Measurements from ENCODE around the gene ARID1B.

Gene ARID1B

GRCh38 chr6:157090736-157091135 lies 313.6 kb downstream of the ARID1B start:
- no peak for DNase-seq

- DNase-seq = no peak
These were observed 314.1 kb downstream of the ARID1B start for GRCh38 chr6:157091243-157091642.

GRCh38 chr6:157091856-157092460 lies 314.8 kb downstream of the ARID1B start:
- no peak for DNase-seq

- no peak for DNase-seq
These were observed 315.6 kb downstream of the ARID1B start for GRCh38 chr6:157092736-157093135.

- no peak for DNase-seq
These were observed 316.4 kb downstream of the ARID1B start for GRCh38 chr6:157093536-157093935.

GRCh38 chr6:157094038-157094437 lies 316.9 kb downstream of the ARID1B start:
- DNase-seq = no peak

GRCh38 chr6:157095084-157095483 lies 317.9 kb downstream of the ARID1B start:
- DNase-seq = no peak

GRCh38 chr6:157095569-157095968 lies 318.4 kb downstream of the ARID1B start:
- no peak for DNase-seq

- DNase-seq = no peak
These were observed 318.9 kb downstream of the ARID1B start for GRCh38 chr6:157096105-157096504.

GRCh38 chr6:157096522-157096921 lies 319.3 kb downstream of the ARID1B start:
- no peak for DNase-seq

- no peak for DNase-seq
These were observed 320.2 kb downstream of the ARID1B start for GRCh38 chr6:157097255-157097955.

GRCh38 chr6:157098999-157099398 lies 321.8 kb downstream of the ARID1B start:
- no peak for DNase-seq

GRCh38 chr6:157099912-157100593 lies 322.9 kb downstream of the ARID1B start:
- no peak for DNase-seq

- DNase-seq = no peak
These were observed 324.0 kb downstream of the ARID1B start for GRCh38 chr6:157101166-157101565.

- no peak for DNase-seq
These were observed 327.6 kb downstream of the ARID1B start for GRCh38 chr6:157104803-157105202.

- peak; percentile 62 for DNase-seq
These were observed 329.3 kb downstream of the ARID1B start for GRCh38 chr6:157106487-157106886.

GRCh38 chr6:157107571-157107914 lies 330.4 kb downstream of the ARID1B start:
- DNase-seq = no peak

GRCh38 chr6:157107915-157108651 lies 330.9 kb downstream of the ARID1B start:
- DNase-seq = peak; percentile 82

GRCh38 chr6:157108923-157109322 lies 331.7 kb downstream of the ARID1B start:
- no peak for DNase-seq

GRCh38 chr6:157110607-157111006 lies 333.4 kb downstream of the ARID1B start:
- DNase-seq = peak; percentile 78

- no peak for DNase-seq
These were observed 336.2 kb downstream of the ARID1B start for GRCh38 chr6:157113389-157113788.

GRCh38 chr6:157116426-157116825 lies 339.2 kb downstream of the ARID1B start:
- DNase-seq = no peak

GRCh38 chr6:157117431-157118095 lies 340.4 kb downstream of the ARID1B start:
- DNase-seq = no peak
